Muscle of arm (tissue), 12 donors: ENCODE results near the gene OLFML1. TPM values are rescaled to one million over a fixed set of nuclear protein-coding genes. Genes with fewer than 3 reads are reported as not detected.

Source experiments
- DNase-seq: peaks from one replicate; pipeline ENCODE4 v3.0.0-alpha.2; 2013
- polyA plus RNA-seq, 12 donors: library from polyadenylated mRNA; unstranded; fragments of 120-200 nt; gene quantifications; one replicate each; pipeline ENCODE4 v1.2.1, GENCODE V29; 2013; ENCODE audit not compliant: insufficient read length in 12 of 12

OLFML1 gene
- polyA plus RNA-seq, 12 donors = 40.4 to 66.6 (median 50.5) TPM; not detected in 1

DNA sequence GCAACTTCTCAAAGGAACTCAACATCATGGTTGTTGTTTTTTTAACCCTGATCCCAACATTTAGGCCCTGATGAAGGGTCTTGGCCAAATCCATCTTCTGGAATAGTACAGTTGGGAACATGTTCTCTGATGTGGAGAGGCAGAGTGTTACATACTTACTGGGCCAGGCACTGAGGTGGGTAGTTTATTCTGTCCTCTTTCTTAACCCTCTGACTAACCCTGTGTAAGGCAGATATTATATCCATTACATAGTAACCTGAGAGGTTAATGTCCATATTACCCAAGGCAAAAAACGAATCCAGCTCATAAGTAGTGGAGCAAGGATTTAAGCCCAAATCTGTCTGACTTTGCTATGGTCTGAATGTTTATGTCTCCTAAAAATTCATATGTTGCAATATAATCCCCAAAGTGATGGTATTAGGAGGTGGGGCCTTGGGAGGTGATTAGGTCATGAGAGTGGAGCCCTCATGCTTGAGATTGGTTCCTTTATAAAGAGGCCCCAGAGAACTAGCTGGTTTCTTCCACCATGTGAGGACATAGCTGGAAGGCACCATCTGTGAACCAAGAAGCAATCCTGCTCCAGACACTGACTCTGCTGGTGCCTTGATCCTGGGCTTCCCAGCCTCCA, 44.8 kb downstream of the OLFML1 start:
- no peak for DNase-seq

DNA sequence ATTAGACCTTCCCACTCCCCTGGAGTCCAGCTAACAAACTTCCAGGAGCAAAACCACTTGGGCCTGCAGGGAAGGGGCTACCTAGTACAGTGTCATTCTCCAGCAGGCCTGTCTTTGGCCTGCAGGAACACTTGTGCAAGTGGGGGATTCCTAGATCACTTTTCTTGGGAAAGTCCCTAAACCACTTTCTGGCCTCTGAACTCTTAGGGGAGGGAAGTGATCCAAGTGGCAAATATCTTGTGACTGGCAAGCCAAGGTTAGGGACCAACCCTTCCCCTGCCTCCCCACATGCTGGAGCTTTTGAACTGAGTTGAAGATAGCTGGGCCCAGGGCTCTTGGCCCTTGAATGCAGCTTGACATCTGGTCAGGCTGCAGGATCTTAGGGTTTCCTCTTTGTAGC, 45.7 kb downstream of the OLFML1 start:
- DNase-seq = no peak

DNA sequence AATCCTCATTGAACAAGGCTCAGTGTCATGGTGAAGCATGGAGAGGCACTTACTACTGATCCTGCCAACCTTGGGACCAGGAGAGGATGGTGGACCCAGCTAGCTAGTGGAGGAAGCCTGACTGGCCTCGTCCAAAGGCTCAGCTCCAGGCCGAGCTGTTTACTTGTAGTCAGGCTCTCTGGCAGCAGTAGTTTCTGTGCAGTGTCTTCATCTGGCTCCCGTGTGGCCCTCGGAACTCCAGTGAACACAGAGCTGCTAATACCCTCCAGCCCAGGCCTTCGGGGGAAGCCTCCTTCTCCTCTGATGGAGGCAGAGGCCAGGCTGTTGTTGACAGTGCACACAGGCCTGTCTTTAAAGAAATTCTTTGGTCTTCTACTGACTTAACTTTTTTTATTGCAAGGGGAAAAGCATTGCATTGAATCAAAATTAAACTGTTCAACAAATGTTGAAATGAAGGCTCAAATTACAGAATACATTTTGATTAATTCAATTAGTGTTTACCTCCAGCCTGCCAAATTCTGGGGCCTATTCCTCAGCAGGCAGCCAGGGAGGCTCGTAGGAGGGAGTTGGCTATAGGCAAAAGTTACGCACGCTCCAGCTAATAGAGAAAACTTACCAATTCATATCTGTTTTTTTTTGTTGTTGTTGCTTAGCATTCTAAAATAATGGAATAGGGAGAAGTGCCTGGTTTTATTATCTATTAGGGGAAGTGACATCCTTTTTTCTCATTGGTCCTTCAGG, 47.3 kb downstream of the OLFML1 start:
- no peak for DNase-seq

DNA sequence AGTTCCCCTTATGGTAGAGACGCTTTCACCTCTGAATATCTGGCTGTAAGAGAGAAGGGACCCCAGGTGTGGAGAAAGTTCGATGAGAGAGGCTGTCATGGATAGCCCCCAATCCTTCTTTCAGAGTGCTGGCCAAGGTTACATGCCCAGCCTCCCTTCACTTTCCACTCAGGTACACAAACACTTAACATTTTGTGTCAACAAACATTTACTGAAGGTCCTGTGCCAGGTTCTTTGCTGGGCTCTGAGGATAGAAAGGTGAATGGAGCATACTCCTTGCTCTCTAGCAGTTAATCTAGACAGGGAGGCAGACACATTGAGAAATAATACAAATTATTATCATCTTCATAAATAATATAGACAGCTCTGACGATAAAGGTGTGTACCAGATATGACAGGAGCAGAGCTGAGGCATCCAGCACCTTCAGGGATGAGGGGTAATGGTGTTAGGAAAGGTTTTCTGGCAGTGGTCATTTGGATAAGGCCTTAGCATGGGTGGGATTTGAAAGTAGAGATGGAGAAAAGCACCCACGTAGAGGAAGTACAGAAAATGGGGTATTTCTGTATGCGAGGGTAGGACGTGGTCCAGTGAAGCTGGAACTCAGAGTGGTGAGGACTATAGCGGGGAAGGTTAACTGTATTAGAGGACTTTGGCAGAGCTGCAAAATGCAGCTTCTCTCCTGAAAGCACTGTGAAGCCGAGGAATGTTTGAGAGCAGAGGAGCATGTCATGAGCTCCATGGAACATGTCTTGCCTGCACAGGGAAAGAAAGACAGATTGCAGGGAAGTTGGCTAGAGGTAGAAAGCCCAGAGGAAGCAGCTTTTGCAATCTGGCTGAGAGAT, 48.1 kb downstream of the OLFML1 start:
- DNase-seq = no peak

DNA sequence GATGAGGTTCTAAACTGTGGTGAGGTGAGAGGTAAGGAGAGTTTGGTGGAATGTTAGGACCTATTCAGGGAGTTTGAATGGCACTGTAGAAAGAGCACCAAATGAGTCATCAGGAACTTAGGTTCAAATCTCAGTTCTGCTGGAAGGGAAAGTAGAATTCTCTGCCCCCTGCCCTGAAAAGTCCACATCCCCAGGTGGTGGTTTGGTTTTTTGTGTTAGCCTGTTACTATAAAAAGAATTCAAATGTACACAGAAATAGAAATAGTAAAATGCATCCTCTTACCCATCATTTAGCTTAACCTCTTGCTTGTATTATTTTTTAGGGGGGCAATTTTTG, 48.7 kb downstream of the OLFML1 start:
- no peak for DNase-seq

DNA sequence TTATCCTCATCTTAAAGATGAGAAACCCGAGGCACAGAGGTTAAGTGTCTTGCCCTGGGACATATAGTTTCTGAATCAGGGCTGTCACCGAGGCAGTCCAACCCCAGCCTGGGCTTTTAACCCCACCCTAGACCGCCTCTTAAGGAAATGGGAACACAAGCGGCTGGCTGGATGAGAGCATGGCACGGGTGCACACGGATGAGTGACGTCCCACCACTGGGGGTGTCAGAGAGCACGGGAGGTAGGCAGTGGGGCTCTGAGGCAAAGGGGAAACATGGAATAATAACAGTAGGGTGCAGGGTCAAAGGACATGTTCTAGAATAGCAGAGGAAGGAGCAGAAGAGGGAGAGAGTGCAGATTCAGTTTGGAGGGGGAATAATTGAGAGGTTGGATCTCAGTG, 50.8 kb downstream of the OLFML1 start:
- DNase-seq = no peak

DNA sequence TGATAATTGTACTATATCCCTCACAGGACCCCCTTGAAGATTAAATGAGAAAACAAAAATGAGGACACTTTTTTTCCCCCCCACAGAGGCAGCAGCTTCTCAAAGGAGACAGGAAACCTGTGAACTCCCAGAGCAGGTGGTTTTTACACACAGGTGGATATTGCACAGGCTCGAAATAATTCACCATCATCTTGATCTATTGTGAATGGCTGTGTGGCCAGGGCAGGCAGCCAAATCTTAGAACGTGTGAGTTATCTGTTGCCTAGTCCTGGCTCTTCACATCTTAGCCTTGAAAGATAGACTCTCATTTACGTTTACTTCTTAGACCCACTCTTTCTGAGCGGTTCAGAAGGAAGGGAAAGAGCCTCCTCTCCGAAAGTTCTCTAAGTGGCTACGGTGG, 52.0 kb downstream of the OLFML1 start:
- no peak for DNase-seq

DNA sequence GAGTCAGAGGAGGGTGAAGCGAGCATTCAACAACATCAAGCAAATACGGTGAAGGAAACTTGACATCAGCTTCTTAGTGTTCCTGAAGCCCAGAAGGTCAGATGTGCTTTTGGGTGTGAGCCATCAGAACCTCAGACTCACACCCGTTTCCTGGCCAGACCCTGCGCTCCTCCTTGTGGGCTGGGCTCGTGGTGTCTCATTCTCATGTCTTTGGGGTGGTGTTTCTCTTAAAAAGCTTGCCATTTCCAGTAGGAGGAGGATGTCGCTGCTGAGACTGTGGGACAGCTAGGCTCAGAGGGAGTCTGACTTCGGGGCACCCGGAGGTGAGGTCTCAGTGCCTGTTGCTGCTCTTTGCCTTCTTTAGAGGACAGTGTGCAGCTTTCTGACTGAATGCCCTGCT, 52.7 kb downstream of the OLFML1 start:
- DNase-seq = no peak

DNA sequence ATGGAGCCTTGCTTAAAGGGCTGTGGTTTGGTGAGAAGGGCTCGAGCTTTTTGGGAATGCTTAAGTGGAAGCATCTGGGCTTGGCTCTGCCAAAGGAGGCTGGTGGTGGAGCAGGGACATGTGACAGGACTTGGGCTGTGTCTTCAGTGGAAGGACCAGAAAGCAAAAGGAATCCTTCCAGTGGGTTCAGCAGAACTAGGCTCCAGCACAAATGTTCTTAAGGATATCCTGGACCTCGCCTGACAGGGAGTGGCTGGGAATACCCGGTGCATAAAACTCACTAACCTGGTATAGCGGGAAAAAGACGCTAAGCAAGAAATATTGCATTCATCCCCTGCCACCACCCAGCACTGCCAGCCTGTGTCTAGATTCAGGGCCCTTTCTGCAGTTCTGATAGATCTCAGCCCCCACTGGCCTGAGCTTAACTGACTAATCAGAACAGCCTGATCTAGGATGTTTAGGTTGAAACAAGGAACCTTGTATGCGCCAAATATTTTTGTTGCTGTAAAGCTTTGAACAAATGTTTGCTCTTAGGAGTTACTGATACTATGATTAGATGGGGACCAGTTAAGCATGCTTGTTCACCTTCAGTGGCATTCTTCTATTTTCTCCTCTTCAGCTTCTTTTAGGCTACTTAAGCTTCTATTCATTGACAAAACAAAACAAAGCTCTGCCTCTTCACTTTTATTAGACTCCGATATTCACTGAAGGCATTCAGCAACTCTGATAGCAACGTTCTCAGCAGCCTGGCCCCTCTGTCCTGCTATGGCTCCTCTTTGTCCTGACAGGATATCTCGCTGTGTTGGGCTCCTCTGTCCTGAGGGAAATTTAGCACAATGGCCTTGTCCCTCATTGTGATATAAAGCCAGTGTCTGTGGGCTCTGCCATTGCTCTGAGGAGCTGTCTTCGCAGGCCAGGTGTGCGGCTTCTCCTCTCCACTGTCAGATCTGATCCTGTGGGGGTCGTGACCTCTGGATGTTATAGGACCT, 53.5 kb downstream of the OLFML1 start:
- no peak for DNase-seq

DNA sequence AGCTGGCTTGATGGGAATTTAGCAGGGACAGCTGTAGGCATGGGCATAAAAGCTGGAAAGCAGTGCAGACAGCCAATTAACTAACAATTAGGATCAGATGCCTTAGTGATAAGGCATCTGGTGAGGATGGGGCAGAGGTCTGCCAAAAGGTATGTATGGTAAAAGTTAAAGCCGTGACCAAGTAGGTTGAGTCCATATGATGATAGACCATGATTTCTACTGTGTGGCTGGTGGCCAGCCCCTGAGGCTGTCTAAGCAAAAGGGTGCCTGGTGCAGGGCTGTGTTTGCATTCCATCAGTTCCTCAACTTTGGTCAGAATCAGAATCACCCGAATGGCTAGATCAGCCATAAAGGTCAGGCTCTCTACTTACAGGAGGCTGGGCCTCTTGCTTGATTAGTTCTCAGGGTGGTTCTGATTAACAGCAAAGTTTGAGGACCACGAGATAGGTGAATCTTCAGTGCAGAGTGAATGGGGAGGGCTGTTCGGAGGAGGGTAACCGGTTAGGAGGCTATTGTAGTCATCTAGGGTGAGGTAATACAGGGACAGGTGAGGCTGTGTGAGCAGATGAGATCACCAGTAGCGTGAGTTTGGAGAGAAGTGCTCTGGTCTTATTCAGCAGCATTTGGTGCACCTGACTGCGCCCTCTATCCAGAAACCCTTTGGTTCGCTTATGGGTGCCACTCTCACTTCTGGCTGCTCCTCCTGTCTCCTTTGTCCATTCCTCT, 55.7 kb downstream of the OLFML1 start:
- DNase-seq = no peak

DNA sequence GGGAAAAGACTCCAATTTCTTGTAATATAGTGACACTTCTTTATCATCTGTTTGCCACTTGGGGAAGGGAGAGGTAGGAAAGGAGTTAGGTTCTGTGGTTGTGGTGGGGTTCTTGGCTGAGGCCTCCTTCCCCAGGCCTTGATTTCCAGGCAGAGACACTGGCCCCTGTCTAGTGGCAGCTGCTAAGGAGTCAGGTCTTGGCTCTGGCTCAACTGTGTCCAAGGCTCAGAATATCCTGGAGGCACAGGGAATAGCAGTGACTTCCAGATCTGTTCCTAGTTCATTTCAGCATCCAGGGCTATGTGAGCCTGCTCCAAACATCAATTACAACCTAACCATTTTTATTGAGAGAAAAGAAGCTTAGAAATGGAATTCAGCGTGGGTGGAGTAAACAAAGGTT, 58.0 kb downstream of the OLFML1 start:
- no peak for DNase-seq

DNA sequence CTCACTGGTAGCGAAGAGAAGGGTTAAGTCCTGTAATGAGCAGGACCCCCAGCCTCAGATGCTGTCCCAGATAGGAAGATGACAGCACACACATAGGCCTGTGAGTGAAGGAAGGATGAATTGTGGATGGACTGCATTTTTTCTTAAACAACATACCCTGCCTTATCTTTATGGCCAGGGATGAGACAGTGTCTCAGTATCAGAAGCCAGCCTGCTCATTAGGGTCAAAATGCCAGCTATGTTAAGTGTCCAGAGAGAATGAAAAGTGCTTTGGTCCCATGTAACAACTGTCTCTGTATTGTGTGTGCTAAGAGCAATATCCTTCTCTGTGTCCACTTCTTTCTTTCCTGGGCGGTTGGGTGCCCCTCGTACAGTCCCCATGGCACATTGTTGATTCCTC, 58.7 kb downstream of the OLFML1 start:
- DNase-seq = no peak

DNA sequence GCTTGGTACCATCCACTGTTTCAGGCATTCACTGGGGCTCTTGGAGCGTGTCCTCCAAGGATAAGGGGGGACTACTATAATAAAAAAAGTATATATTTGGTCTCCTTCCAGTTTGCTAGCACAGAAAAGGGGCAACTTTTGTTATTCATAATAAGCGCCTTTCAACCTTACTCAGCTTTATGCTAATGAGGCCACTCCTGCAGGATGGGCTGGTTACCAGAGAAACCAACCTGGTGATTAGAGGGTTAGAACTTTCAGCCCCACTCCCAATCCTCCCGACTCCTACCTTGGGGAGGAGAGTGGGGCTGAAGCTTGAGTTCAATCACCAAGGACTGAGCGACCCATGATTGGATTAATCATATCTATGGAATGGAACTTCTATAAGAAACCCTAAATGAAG, 60.3 kb downstream of the OLFML1 start:
- no peak for DNase-seq

DNA sequence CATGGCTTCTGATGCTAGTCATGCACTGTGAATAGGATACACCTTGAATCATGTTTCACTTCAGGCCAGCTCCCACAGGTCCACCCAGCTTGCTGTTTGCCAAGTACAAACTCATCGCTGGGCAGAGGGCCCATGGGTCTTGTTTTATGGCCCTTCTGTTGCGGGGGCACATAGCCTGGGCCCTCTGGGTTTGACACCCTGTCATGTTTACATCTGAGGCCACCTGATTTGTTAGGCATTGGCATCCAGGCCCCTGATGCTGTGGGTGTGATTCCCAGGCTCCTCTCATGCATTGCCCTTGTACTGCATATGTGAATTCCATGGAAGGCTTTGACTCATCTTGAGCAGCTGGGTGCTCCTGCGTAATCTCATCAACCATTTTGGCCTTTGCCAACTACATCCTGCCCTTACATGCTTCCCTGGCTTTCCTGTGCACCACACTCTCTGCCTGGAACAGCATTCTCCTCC, 61.1 kb downstream of the OLFML1 start:
- DNase-seq = no peak

DNA sequence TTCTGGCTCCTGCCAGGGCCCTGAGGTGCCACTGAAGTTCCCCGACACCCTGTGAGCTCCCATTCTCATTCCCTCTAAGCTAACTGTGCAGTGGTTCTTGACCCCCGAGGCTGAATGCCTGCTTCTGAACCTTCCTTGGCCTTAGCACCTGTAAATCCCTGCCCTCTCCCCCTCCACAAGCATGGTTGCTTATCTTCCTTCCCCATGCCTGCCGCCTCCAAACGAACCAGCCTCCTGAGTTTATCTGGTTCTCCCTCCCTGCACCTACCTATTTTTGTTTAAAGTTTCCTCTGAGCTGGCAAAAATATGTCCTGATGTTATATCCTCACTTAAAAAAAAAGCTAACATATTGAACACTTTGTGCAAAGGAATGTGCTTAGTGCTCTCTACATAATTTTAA, 62.4 kb downstream of the OLFML1 start:
- DNase-seq = no peak

DNA sequence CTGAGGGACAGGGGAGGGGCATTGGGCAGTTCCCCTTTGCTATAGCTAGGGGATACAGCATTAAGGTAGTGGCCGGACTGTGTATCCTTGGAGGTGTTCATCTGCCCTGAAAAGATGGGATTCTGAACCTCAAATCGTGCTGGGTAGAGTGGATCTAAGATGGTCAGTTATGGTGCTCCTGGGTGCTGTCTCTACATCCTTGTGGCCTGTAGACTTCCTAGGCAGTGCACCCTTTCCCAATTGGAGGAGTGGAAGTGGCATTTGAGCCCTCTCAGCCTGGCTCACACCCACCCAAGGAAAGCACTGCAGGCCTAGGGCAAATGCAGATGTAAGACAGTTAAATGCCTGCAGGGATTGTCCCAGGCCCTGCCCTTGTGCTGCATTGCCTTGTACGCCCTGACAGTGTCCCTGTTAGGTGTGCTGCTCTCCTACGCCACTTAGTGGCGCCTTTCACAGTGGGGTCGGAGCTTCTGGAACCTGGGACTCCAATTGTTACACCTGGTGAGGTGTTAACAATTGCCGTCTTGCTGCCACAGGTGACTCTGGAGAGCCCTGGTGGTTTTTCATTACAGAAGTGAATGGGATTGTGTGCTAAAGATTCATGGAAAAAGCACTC, 63.5 kb downstream of the OLFML1 start:
- no peak for DNase-seq

DNA sequence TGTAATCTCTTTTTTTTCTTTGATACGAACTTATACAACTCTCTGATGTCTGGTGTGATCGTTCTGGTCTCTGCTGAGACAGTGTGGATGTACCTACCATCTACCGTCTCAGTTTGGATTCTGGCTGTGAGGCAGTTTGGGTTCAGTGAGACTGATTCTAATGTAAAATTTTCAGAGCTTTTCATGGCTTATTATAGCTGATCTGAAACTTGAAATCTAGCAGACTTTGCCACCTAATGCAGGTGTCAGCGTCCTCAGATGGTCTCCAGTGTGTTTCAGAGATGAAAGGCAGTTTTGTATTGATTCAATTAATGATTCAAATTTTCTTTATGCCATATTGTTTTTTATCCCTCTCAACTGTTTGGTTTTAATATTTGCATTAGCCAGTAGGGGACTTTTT, 64.4 kb downstream of the OLFML1 start:
- DNase-seq = no peak

DNA sequence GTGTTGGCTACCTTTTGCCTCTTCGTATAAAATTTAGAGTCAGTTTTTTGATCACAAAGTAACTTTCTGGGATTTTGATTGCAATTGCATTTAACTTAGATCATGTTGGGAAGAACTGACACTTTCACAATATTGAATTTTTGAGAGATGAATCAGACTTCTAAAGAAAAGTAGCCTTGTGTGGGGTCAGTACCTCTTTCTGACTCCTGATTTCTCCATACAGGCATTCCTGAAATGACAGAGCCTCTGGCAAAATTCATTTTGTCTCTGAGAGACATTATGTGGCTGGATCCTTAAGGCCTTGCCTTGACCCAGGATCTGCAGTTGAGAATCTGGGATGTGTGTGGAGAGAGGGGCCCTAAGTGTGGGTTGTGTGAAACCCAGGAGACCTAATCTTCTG, 66.3 kb downstream of the OLFML1 start:
- DNase-seq = no peak

DNA sequence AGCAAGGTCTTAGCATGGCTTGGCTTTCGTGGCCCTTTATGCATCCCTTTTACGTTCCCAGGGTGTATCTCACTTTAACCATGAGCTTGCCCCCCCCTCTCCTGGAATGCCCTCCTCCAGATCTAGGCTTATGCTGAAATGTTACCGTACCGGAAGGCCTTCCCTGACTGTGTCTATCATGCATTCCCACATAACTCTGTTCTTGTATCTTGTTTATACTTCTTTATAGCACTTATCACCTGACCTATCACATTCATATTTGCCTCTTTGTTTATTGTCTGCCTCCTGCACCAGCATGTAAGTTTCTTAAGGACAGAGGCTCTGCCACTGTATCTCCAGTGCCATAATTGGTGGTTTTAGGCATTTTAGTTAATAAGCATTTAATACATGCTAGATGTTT, 67.4 kb downstream of the OLFML1 start:
- DNase-seq = no peak

DNA sequence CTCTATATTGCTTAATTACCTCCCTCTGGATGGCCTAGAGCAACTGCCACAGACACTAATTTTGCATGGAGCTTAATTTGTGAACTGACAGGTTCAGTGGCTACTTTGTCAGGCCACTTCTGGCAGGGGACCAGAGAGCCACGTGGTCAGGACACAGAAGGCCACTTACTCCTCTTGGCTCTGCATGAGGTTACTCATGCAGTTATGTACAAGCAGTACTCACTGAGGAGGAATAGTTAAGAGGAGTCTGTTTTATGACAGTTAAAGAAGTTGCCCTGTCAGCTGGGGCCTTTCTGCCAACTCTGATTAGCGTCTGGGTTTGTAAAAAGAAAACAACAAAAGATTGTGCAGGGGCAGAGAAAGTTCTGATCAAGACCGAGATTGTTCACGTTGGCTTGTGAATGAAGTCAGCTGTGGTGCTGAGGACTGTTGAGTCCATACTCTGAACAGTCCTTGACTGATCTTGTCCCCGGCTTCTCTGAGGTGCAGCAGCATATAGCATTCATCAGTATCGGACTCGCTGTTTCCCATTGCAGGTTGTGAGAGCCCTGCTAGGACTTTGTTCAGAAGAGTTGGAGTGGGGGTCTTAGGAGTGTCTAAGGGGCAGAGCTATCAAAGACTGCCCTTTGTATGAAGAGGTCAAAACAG, 69.9 kb downstream of the OLFML1 start:
- no peak for DNase-seq
